GM18499 (cell line): ENCODE results near the gene RMDN2.

Experiments used
- ATAC-seq: cut with Tn5 transposase; IDR thresholded peaks from one replicate; pipeline ENCODE4 v1.9.1; 2021; ENCODE audit warnings: moderate number of reproducible peaks; ENCODE audit not compliant: insufficient read depth, unreplicated experiment

The RMDN2 gene

DNA sequence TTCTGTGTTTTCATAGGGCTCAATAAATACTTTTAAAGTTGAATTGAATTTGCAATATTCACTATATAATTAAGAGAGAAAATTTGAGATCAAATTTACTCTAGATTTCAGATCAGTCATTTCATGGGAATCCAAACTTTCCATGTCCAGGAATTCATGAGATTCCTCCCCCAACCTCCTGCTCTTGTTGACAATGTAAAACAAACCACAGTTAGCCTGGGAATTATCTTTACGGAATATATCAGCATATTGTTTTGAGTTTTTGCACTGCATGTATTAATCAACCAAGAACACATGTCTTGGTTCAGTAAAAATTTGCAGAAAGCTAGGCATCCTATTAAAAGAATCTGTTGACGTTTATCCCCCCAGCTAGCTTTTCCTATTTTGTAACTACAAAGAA is 108.6 kb downstream of the RMDN2 start:
- ATAC-seq: no peak

GRCh38 chr2:38035968-38036367 is 110.9 kb downstream of the RMDN2 start:
- ATAC-seq: no peak

DNA sequence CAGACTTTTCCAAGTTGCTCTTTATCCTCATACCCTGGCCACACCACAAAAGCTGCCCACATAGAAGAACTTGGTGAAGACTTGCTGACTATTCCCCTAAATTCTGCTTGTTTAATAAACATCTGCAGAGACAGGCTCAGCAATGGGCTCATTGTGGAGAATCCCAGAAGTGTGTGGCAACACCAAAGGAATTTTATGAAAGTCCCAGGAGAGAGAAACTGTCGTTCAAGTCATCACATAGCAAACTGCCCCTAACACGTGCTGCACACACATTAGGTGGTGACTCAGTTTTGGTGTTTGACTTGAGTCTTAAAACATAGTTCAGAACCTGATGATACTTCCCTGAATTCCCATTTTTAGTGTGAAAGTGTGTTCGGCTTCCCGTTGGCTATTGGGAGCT is 112.2 kb downstream of the RMDN2 start:
- no peak for ATAC-seq

DNA sequence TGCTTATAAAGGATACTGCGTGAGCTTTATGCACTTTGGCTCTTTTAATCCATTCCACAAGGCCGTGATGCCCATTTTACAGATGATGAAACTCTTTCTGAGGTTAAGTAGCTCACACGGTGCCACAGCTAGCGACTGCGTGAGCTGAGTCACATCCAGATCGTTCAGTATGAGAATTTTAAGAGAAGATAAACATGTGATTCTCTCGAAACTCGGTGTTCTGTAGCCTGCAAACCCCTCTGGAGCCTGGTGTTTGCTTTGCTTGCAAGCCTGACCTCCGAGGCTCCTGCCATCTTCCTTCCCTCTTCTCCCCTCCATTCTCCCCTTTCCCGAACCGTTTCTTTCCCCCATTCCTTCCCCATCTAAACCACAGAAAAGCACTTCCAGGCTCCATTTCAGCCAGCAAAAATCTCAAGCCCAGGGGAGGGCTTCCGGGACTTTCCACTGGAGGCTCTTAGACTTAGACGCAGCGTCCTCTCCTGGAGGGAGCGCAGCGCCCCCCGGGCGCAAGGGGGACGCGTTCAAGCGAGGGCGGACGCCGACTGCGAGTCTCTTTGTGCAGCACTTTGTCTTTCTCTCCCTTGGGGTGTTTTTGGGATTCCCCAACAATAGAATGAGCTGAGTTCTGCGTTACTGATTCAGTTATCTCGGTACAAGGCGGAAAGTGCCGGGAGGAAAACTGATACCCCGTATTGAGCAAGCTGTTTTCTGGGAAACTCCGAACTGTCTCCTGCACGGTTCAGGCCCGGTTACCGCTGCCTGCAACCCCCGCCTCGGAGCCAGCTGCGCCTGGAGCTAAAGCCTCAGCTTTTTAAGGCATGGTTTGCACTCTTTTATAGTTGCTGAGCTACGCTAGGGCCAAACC is 112.9 kb downstream of the RMDN2 start:
- no peak for ATAC-seq

DNA sequence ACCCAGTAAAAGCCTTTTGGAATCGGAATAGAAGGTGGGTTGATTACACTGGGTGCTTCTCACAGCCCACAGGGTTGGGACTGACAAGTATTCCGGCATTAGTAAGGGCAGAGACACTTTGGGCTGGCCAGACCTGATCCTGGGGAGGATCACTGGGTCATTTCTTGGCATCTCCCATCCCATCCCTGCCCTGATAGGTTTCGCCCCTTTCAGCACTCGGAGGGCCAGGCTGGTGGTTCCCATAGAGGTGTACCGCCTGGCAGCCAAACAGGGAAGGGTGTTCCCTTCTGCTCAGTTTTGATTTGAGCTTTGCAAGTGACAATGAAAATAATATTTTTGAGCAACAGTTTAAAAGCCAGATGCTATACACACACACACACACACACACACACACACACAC is 113.6 kb downstream of the RMDN2 start:
- ATAC-seq: no peak

- ATAC-seq: no peak
Measured at GRCh38 chr2:38039121-38039910, 114.2 kb downstream of the RMDN2 start.

GRCh38 chr2:38045811-38046210 is 120.7 kb downstream of the RMDN2 start:
- no peak for ATAC-seq

DNA sequence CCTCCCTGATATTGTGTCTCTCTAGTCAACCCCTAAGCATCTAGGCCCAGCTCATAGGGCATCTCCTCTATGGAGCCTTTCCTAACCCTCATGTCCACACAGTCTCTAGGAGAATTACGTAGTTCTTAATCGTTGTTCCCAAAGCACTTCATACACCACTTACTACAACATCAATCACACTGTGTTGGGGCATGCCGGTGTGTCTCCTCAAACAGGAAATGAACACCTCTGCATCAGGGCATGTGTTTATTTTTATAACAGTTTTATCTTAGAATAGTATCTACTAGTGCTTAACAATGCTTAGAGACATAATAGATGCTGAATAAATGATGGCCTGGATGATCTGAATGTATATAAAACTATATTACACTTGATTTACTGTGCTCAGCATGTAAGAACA is 131.1 kb downstream of the RMDN2 start:
- ATAC-seq: no peak

GRCh38 chr2:38057651-38058410 is 132.7 kb downstream of the RMDN2 start:
- no peak for ATAC-seq

DNA sequence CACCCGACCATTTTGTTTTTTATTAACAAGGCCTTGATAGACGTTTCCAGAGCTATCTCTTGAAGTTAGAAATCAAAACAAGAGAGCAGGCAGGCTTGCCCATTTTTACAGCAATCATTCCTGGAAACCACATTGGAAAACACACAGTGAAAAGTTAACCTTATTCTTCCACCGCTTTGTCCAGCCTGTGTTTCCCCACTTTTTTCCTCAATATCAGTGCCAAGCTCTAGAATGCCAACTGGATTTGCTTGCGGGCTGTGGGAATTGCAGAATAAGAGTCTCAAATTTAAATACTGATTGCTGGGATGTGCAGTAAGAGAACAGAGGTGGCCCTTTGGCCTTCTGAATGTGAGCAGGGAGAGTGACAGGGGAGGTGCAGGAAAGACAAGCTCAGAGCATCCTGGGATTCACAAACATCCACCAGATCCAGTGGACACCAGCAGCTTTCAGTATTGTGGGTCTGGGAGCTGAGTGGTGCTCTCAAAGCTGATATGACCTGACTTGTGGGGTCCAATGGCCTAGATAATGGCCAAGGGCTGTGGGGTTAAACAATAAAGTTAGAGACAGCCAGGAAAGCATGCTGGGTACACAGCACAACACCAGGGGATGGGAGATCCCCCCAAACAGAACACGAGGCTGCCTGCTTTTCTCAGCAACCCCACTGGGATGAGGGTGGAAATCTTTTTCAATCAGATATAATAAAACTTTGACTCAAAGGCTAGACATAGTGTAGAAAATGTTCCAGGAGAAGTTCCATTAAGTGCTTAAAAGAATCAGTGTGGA is 135.3 kb downstream of the RMDN2 start:
- ATAC-seq: no peak

- no peak for ATAC-seq
Measured at GRCh38 chr2:38064801-38065501, 139.9 kb downstream of the RMDN2 start.

- ATAC-seq: no peak
Measured at GRCh38 chr2:38065502-38066135, 140.5 kb downstream of the RMDN2 start.

DNA sequence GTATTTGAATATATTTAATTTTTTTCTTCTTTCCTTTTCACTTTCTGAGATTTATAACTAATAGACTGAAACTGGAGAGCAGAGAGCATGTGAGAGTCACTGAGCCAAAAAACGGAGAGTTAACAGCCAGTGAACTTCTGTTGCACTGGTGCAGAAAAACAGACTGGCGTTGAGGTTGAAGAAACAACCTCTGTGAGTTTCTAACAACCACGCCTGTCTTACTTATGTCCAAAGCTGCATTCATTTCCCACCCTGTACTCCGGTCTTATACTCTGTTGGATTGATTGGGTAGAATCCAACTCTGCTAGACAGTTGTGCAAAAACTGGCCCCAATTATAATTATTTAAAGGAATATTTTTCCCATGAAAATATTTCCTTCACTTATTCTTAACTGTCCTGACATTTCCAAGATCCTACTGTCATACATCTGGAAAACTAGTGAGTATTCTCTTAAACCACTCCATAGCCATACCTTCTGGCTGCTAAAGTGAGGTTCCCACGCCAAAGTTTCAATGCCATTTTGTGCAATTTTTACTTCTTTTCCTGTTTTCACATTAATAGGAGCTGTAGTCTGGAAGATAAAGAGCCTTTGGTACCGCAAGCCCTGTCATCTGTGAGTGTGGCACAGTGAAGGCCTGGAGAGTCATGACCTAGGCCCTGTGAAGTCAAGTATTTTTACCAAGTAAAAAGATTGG is 141.5 kb downstream of the RMDN2 start:
- no peak for ATAC-seq
